SK-N-SH (cell line): ENCODE data around the gene WARS2. TPM values are rescaled to one million over a fixed set of nuclear protein-coding genes. Genes with fewer than 3 reads are reported as not detected.
A peak's percentile ranks its signal among the peaks of the same experiment; 100 is the strongest.

Experiments used
- CTCF ChIA-PET: fragments of 300-600, 350-600 bp; formaldehyde crosslinking; extraction: SDS; loops from one replicate; lab custom pipeline; 2021; lab: Yijun Ruan, JAX
- POLR2A ChIA-PET: fragments of 350-600 bp; sonication (Branson Sonifier 250); formaldehyde crosslinking; extraction: SDS; loops from one replicate; lab custom pipeline; 2020; ENCODE audit warnings: antibody characterized with exemption, inconsistent platforms; lab: Yijun Ruan, JAX
- DNase-seq: peaks from one replicate; pipeline ENCODE4 v3.0.0; 2012
- H2AFZ ChIP-seq: fragments of 200-600 bp; sonication (generic); 2 replicates; pipeline ENCODE4 v1.8.1; 2016; ENCODE audit warnings: antibody characterized with exemption, mild to moderate bottlenecking, low read depth
- H3F3A ChIP-seq: fragments of 200-600 bp; sonication (generic); replicated peaks from 2 replicates; pipeline ENCODE3; 2016; ENCODE audit warnings: antibody characterized with exemption, mild to moderate bottlenecking; ENCODE audit not compliant: insufficient read depth
- H3K27ac ChIP-seq, 2 experiments: fragments of 200-500 bp in 1 of 2; fragments of 200-600 bp in 1 of 2; sonication (Bioruptor generic) in 1 of 2; sonication (generic), shearing (Covaris generic) in 1 of 2; 2 replicates each; pipeline versions ENCODE4 v1.5.1 to v1.6.1; 2014 to 2016; ENCODE audit warnings: low read depth in 2 of 2, inconsistent platforms in 1 of 2, low read length in 1 of 2, mild to moderate bottlenecking in 1 of 2, mixed read lengths in 1 of 2
- H3K27me3 ChIP-seq: fragments of 200-600 bp; sonication (generic), shearing (Covaris generic); 2 replicates; pipeline ENCODE4 v1.6.1; 2016; ENCODE audit warnings: mixed run types; ENCODE audit not compliant: insufficient read depth
- H3K36me3 ChIP-seq, 2 experiments: fragments of 200-500 bp in 1 of 2; fragments of 200-600 bp in 1 of 2; sonication (Bioruptor generic) in 1 of 2; sonication (generic) in 1 of 2; replicated peaks in 1 of 2; 2 replicates each; pipeline versions ENCODE3 to v1.5.1; 2014 to 2016; ENCODE audit warnings: low read length in 1 of 2, mild to moderate bottlenecking in 1 of 2; ENCODE audit not compliant: insufficient read depth in 2 of 2, control insufficient read depth in 1 of 2
- H3K4me1 ChIP-seq, 2 experiments: fragments of 200-500 bp in 1 of 2; fragments of 200-600 bp in 1 of 2; sonication (Bioruptor generic) in 1 of 2; sonication (generic), shearing (Covaris generic) in 1 of 2; 2 replicates each; pipeline versions ENCODE4 v1.5.1 to v1.6.1; 2014 to 2016; ENCODE audit warnings: low read depth in 1 of 2, low read length in 1 of 2, mixed run types in 1 of 2; ENCODE audit not compliant: insufficient read depth in 2 of 2, control insufficient read depth in 1 of 2
- H3K4me2 ChIP-seq: fragments of 200-600 bp; sonication (generic), shearing (Covaris generic); 2 replicates; pipeline ENCODE4 v1.6.1; 2017; ENCODE audit warnings: mixed run types
- H3K4me3 ChIP-seq, 2 experiments: fragments of 200-500 bp in 1 of 2; fragments of 200-600 bp in 1 of 2; sonication (Bioruptor generic) in 1 of 2; sonication (generic), shearing (Covaris generic) in 1 of 2; 2 replicates each; pipeline versions ENCODE4 v1.5.1 to v1.8.1; 2014 to 2016; ENCODE audit warnings: low read depth in 2 of 2, inconsistent platforms in 1 of 2, low read length in 1 of 2, mild to moderate bottlenecking in 1 of 2, mixed read lengths in 1 of 2, moderate library complexity in 1 of 2
- H3K79me2 ChIP-seq: fragments of 200-600 bp; sonication (generic); 2 replicates; pipeline ENCODE4 v1.8.1; 2017; ENCODE audit warnings: mild to moderate bottlenecking; ENCODE audit not compliant: insufficient read depth
- H3K9ac ChIP-seq: fragments of 200-600 bp; sonication (generic); 2 replicates; pipeline ENCODE4 v1.6.1; 2017; ENCODE audit warnings: mixed run types
- H3K9me2 ChIP-seq: fragments of 200-600 bp; sonication (generic); 2 replicates; pipeline ENCODE4 v1.6.1; 2017; ENCODE audit warnings: mixed run types
- H3K9me3 ChIP-seq: fragments of 200-600 bp; sonication (generic); 2 replicates; pipeline ENCODE4 v1.6.1; 2017; ENCODE audit warnings: mixed run types, mild to moderate bottlenecking, moderate library complexity
- H4K20me1 ChIP-seq: fragments of 200-600 bp; sonication (generic); 2 replicates; pipeline ENCODE4 v1.6.1; 2017; ENCODE audit warnings: mild to moderate bottlenecking, mixed run types; ENCODE audit not compliant: insufficient read depth
- CHD2 ChIP-seq: fragments of 150-350 bp; IDR thresholded peaks from 2 replicates; pipeline ENCODE4 v1.6.1; 2018; ENCODE audit warnings: low read length; ENCODE audit not compliant: partially characterized antibody
- CTCF ChIP-seq: fragments of 200-600 bp; sonication (generic); IDR thresholded peaks from 2 replicates; pipeline ENCODE4 v1.6.1; 2017; ENCODE audit warnings: antibody characterized with exemption, mild to moderate bottlenecking, moderate library complexity
- EP300 ChIP-seq, 2 experiments: IDR thresholded peaks; 2 replicates each; pipeline versions ENCODE4 v1.4.0 to v1.6.1; 2012; ENCODE audit warnings: borderline replicate concordance in 1 of 2, low read depth in 1 of 2, low read length in 1 of 2
- GABPA ChIP-seq: IDR thresholded peaks from 2 replicates; pipeline ENCODE4 v1.4.0; 2012; ENCODE audit warnings: low read depth, mild to moderate bottlenecking
- IRF3 ChIP-seq: fragments of 150-350 bp; IDR thresholded peaks from 2 replicates; pipeline ENCODE4 v1.6.1; 2016; ENCODE audit warnings: mild to moderate bottlenecking, low read depth, low read length
- JUND ChIP-seq: IDR thresholded peaks from 2 replicates; pipeline ENCODE4 v1.4.0; 2012
- MXI1 ChIP-seq: IDR thresholded peaks from 2 replicates; pipeline ENCODE4 v1.6.1; 2012; ENCODE audit warnings: mild to moderate bottlenecking, low read depth, low read length, improper control_type of control experiment
- NRF1 ChIP-seq: IDR thresholded peaks from 2 replicates; pipeline ENCODE4 v1.6.1; 2012; ENCODE audit warnings: low read depth, mild to moderate bottlenecking, low read length
- RAD21 ChIP-seq: IDR thresholded peaks from 2 replicates; pipeline ENCODE4 v1.6.1; 2012; ENCODE audit warnings: mild to moderate bottlenecking, low read length
- WGBS: methylation state at CpG from one replicate; pipeline ENCODE4 v1.1.6; 2017; ENCODE audit warnings: low lambda C conversion rate; 5-methylcytosine and 5-hydroxymethylcytosine counted together
- polyA plus RNA-seq, 3 experiments: library from polyadenylated mRNA; depleted of rRNA; stranded (reverse); fragments of >200 nt; gene quantifications; 2 replicates each; pipeline ENCODE4 v1.2.3, GENCODE V29; 2012
- TF ChIP-seq, protein P1 (sequence below): IDR thresholded peaks from 2 replicates; pipeline ENCODE4 v1.4.0; 2012; ENCODE audit warnings: low read depth
- TF ChIP-seq, protein P2 (sequence below): IDR thresholded peaks from 2 replicates; pipeline ENCODE4 v1.6.1; 2012; ENCODE audit warnings: mild to moderate bottlenecking, low read depth, low read length, moderate library complexity

WARS2 gene
- polyA plus RNA-seq, 1 of the 3 experiments (the other 2 are of a cell fraction): 4.8 TPM

DNA sequence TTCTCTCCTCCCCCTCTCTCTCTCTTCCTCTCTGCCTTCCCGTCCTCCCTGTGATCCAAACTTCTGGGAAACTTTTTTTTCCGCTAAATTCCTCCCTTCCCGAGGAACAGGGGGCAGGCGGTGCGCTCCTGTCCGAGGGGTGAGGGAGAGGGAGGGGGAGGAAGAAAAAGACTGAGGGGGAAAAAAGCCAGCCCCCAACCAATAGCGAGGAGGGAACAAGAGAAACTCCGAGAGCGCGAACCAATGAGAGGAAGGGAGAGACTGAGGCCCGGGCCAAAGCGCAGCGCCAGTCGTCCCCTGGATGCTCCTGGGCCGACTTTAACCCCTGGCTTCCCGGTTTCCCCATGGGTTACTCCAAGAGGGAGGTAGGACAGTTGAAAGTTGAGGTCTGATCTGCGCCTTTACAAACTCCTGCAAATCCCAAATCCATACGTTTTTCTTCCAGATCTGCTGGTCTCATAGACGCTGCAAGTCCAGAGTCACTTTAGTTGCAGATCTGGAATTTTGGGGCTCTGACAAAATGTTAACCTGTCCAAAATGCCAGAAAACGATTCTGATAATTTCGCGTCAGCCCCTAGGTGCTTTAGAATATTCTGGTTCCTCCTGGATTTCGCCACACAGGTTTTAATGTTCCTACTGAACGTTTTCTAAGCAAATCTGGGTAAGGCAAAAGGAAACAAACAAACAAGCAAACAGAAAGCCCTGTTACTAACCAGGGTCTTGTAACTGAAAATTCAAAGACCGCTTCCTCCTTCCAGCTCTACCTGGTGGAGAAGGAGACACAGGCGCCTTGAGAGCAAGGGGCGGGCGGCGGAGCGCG, 152.1 kb downstream of the WARS2 start, which contains the start of gene TBX15:
Gene TBX15 (minus strand): TSS at position 158 of the 820 bp plus-strand sequence. CDS start 548 bp downstream, outside the sequence.
- ChIA-PET CTCF (interaction anchor here (2.3 kb wide), 1 partner anchor 21 kb away, joined by 10 read pairs; no protein-coding TSS in a partner anchor), POLR2A (no interaction called here)
- Histone ChIP-seq H3K4me3 (peak within 1 kb of the TSS; percentile 24 to 54), H3K9ac (no peak within 1 kb of the TSS), H3K4me2 (peak within 1 kb of the TSS; percentile 85), H3K9me2 (no peaks in the 10 kb centered on the region), H3K36me3 (no peaks in the 10 kb centered on the region), H4K20me1 (no peaks in the 10 kb centered on the region), H3K79me2 (no peaks in the 10 kb centered on the region), H2AFZ (peak within 1 kb of the TSS; percentile 46; the same call in 1 of the 2 replicates), H3K4me1 (no peaks in the 10 kb centered on the region; a peak in 1 of 4 replicates), H3K27me3 (peaks cover 100% of the 10 kb centered on the region), H3F3A (peaks cover 6% of the 10 kb centered on the region), H3K27ac (no peak within 1 kb of the TSS), H3K9me3 (no peaks in the 10 kb centered on the region)
- TF ChIP-seq, protein P1, sequence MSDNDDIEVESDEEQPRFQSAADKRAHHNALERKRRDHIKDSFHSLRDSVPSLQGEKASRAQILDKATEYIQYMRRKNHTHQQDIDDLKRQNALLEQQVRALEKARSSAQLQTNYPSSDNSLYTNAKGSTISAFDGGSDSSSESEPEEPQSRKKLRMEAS: no peak
- TF ChIP-seq CHD2 (no peak), RAD21 (no peak), JUND (no peak), EP300 (IDR thresholded peaks at IDR 0.05; ENCODE audit: borderline replicate concordance in 1 of 2, low read depth in 1 of 2, low read length in 1 of 2) (no peak), GABPA (no peak), IRF3 (no peak), NRF1 (no peak), CTCF (no peak), MXI1 (no peak)
- TF ChIP-seq, protein P2, sequence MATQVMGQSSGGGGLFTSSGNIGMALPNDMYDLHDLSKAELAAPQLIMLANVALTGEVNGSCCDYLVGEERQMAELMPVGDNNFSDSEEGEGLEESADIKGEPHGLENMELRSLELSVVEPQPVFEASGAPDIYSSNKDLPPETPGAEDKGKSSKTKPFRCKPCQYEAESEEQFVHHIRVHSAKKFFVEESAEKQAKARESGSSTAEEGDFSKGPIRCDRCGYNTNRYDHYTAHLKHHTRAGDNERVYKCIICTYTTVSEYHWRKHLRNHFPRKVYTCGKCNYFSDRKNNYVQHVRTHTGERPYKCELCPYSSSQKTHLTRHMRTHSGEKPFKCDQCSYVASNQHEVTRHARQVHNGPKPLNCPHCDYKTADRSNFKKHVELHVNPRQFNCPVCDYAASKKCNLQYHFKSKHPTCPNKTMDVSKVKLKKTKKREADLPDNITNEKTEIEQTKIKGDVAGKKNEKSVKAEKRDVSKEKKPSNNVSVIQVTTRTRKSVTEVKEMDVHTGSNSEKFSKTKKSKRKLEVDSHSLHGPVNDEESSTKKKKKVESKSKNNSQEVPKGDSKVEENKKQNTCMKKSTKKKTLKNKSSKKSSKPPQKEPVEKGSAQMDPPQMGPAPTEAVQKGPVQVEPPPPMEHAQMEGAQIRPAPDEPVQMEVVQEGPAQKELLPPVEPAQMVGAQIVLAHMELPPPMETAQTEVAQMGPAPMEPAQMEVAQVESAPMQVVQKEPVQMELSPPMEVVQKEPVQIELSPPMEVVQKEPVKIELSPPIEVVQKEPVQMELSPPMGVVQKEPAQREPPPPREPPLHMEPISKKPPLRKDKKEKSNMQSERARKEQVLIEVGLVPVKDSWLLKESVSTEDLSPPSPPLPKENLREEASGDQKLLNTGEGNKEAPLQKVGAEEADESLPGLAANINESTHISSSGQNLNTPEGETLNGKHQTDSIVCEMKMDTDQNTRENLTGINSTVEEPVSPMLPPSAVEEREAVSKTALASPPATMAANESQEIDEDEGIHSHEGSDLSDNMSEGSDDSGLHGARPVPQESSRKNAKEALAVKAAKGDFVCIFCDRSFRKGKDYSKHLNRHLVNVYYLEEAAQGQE: no peak
- WGBS: 13% methylated on average over 25 of the region's 31 CpGs
- DNase-seq: no peak
